Thyroid gland (tissue), 4 donors: Measurements from ENCODE around the gene ANO9.

Experiments used
- CTCF ChIP-seq, 6 experiments: fragments of 200-600 bp in 3 of 6; fragments of 450-650 bp in 3 of 6; sonication (generic) in 3 of 6; IDR thresholded peaks; one replicate each; pipeline ENCODE4 v1.5.1; 2016 to 2019; ENCODE audit warnings: antibody characterized with exemption in 6 of 6, mild to moderate bottlenecking in 2 of 6, inconsistent platforms in 1 of 6, moderate library complexity in 1 of 6
- POLR2A ChIP-seq, 2 donors: fragments of 450-650 bp; IDR thresholded peaks; one replicate each; pipeline ENCODE4 v1.6.1; 2017; ENCODE audit warnings: antibody characterized with exemption in 2 of 2, mild to moderate bottlenecking in 2 of 2, moderate library complexity in 1 of 2

- no peak for TF ChIP-seq CTCF (IDR thresholded peaks at IDR 0.05)
- no peak for TF ChIP-seq POLR2A (IDR thresholded peaks at IDR 0.05)
Measured at GRCh38 chr11:377883-378500, 63.8 kb downstream of the ANO9 start.
